ENCODE measurements around the gene PPP1R14C.

PPP1R14C gene

GRCh38 chr6:150196942-150197745 is 54.3 kb downstream of the PPP1R14C start:
- no peak for DNase-seq

DNA sequence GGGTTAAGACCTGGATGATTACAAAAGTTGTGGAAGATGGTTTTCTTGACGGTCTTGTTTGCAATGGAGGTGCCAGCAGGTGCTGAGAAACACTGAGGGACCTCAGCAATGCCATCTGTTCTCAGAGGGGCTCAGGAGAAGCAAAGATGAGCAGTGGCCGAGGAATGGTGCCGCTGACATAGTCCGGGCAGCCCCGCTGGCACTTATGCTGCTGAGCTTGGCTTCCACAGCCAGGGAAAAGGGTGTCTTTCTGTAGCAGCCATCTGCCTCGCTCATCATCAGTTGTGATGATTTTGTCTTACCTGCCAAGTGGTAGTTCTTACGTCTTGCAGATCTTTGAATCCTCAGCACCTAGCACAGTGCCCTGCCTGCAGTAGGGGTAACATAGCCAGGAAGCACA is 55.7 kb downstream of the PPP1R14C start:
- no peak for DNase-seq

DNA sequence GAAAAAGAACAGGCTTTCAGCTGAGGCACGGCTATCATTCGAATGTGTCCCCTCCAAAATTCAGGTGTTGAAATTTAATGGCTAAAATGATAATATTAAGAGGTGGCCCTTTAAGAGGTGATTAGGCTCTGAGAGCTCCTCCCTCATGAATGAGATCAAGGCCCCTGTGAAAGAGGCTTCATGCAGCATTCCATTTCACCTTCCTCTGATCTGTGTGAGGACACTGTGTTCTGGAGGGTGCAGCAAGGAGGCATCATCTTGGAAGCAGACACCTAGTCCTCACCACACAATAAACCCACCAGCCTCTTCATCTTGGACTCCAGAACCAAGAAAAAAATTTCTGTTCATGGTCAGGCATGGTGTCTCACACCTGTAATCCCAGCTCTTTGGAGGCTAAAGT is 56.4 kb downstream of the PPP1R14C start:
- DNase-seq = no peak

- no peak for DNase-seq
Observed at GRCh38 chr6:150200428-150201100, 57.7 kb downstream of the PPP1R14C start.

- no peak for DNase-seq
Observed at GRCh38 chr6:150201285-150201684, 58.4 kb downstream of the PPP1R14C start.

- no peak for DNase-seq
Observed at GRCh38 chr6:150201772-150202329, 59.0 kb downstream of the PPP1R14C start.

GRCh38 chr6:150202404-150202803 is 59.6 kb downstream of the PPP1R14C start:
- no peak for DNase-seq

GRCh38 chr6:150202934-150203333 is 60.1 kb downstream of the PPP1R14C start:
- no peak for DNase-seq

DNA sequence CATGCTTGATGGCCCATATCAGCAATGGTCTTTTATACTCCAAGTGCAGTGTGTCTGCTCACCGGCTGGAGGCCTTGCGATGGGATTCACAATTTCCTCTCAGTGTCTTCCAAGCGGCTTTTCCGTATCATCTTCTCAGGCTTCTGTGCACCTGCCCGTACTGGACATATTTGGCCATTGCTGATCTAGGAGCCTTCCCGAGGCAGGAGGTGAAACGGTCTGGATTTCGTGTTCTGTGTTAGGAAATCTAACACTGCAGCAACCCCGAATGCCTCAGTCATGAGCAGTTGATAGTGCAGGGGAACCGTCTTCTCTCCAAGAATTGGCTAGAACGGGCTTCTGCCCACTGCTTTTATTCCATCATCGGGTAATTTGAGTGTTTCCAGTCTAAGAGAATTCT is 60.5 kb downstream of the PPP1R14C start:
- no peak for DNase-seq

DNA sequence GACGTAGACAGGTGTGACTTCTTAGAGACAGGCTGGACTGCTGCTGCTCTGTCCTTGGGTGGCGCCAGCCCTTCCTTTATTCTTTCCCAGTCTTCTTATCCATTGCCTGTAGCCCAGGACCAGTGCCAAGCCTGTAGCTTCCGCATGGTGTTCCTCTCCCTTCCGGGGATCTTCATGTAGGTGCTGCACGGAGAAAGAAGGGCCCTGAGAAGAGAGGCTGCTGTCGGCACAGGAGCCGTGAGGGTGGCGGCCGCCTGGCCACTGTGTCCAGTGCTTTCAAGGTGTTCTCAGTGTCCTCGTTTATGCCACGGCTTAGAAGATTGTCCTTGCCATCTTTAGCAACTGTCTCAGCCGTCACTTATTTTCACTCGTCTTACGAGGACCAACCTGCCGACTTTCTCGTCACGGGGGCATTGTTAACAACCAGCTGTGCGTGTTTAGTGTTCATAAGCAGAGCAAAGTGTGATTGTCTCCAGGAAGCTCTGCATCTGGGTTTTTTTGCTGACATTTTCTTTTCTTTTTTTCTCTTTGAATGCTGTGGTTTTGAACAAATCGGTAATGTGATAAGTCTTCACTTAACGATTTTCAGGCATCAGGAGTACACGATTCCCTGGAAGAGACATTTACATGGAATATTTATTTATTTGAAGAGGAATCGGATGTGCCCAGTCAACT is 61.2 kb downstream of the PPP1R14C start:
- no peak for DNase-seq

DNA sequence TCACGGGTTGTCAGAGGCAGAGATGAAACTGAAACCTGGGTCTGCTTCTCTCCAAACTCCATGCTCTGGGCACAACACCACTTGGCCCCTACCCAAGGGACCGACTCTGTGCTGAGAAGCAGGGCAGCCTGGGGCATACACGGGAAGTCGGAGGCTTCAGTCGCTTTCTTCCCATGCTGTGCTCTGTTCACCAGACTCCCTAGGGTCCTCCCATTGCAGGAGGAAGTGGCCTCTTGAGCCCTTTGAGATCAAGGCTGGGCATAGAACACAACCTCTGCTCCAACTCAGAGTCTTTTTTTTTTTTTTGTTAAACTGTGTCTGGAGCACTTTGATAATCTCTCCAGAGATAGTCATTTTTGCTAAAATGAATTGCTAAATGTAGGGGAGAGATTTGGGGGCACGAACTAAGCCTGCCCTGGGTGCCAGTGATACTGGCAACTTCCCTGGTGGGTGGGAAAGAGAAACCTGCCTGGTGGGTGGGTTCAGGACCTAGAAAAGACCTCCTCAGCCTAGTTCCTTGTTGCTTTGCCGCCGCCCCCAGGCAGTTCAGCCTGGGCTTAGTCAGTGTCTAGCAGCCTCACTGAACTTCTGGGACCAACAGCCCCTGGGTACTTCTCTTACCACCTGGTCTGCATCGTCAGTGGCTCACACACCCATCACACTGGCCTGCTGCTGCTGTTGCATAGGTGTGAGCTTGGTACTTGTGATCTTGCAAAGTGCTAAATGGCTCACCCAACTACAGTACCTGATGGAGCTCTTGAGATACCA is 62.0 kb downstream of the PPP1R14C start:
- DNase-seq = no peak

GRCh38 chr6:150207931-150208570 is 65.2 kb downstream of the PPP1R14C start:
- DNase-seq = peak; percentile 87

DNA sequence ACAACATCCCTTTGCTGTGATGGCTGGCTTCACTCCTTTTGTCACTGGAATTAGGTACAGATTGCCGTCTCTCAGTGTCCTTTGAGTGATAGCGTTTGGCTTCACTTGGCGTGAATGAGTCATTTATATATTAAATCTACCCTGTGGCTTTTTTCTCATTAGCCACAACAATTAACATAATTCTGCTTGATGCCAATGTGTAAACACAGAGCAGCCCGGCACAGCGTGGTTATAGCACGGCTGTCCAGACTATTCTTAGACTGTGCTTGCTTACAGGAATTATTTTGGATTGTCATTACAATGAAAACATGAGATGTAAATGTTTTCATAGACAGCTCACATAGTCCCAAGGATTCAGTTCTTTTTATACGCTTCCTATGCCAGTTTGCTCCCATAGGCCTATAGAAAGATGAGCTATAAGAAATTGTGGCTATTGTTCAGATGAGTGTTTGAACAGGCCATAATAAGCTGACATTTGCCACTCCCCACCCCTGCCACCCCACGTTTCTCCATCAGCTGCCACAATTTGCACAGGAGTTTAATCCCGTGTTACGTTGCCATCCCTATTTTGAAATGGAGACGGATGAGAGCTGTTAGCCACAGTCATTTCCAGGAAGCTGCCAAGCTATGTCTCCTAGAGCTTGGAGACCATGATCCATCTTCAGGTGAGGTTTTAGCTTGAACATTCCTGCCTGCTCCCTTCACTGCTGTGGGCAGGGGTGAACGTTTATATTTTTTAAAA is 65.9 kb downstream of the PPP1R14C start:
- peak; percentile 31 for DNase-seq

DNA sequence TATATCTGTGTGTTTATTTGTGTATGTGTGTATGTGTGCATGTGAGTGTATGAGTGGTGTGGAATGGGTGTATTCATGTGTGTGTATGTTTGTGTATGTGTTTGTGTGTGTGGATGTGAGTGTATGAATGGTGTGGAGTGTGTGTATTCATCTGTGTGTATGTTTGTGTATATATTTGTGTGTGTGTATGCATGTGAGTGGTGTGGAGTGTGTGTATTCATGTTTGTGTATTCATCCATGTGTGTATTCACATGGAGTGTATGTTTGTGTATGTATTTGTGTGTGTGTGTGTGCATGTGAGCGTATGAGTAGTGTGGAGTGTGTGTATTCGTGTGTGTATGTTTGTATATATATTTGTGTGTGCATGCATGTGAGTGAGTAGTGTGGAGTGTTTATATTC is 66.6 kb downstream of the PPP1R14C start:
- no peak for DNase-seq

- peak; percentile 79 for DNase-seq
Observed at GRCh38 chr6:150211700-150212511, 69.1 kb downstream of the PPP1R14C start.

- peak; percentile 51 for DNase-seq
Observed at GRCh38 chr6:150212778-150213177, 69.9 kb downstream of the PPP1R14C start.

GRCh38 chr6:150213301-150213700 is 70.5 kb downstream of the PPP1R14C start:
- no peak for DNase-seq

DNA sequence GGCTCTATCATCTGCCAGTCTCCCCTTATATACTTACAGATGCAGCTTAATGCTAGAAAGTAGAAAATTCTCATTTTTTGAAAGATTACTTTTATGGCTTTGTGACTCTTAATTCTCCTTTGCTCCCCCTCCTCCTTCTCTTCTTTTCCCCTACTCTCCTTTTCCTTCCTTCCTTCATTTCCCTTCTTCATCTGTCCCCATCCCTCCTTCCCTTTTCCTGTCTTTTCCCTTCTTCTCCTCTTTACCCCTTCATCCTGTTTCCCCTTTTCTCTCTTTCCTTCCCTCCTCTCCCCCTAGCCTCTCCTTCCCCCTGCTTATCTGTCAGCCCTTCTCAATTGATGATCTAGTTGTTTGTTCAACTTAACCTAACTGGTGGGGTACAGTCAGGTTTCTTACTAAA is 71.5 kb downstream of the PPP1R14C start:
- no peak for DNase-seq

GRCh38 chr6:150220634-150221551 is 78.0 kb downstream of the PPP1R14C start:
- no peak for DNase-seq
